A549 treated with RU486 at 1 μM for 4 hours (cell line): ENCODE results near the gene OR5AR1. TPM values are rescaled to one million over a fixed set of nuclear protein-coding genes. Genes with fewer than 3 reads are reported as not detected.

Source experiments
- total RNA-seq: library from RNA; stranded (reverse); fragments of 200-300 nt; extraction: Qiagen RNA extraction; gene quantifications from 5 replicates; pipeline ENCODE4 v1.2.3, GENCODE V29; 2022; ENCODE audit warnings: low read depth

The OR5AR1 gene
- total RNA-seq, result not detected in 5 replicates

GRCh38 chr11:56663386-56663785 is at the start of gene OR5AR1:
OR5AR1 (plus strand) TSS chr11:56663686; CDS start chr11:56663686, 0 bp downstream.

GRCh38 chr11:56642339-56642738 is 21.1 kb upstream of the OR5AR1 start, which contains the start of gene OR5AP2:
OR5AP2 (minus strand) TSS chr11:56642439; CDS start chr11:56642439, 0 bp downstream.

GRCh38 chr11:56698795-56699194 is 35.3 kb downstream of the OR5AR1 start, which contains the start of gene OR9G1:
OR9G1 (plus strand) TSS chr11:56699095; CDS start chr11:56700388, 1,293 bp downstream.

Other genes with a start within 250 kb of the OR5AR1 start
- not detected in 5 replicates for gene OR5M3, start 190.3 kb upstream of the OR5AR1 start, total RNA-seq
- not detected in 5 replicates for gene OR5M8, start 172.3 kb upstream of the OR5AR1 start, total RNA-seq
- not detected in 5 replicates for gene OR5M11, start 120.4 kb upstream of the OR5AR1 start, total RNA-seq
- gene OR5M10, start 86.0 kb upstream of the OR5AR1 start, total RNA-seq, result not detected in 5 replicates
- gene OR5M1, start 48.8 kb upstream of the OR5AR1 start, total RNA-seq, result not detected in 5 replicates
- not detected in 5 replicates for gene OR5AP2, start 21.2 kb upstream of the OR5AR1 start, total RNA-seq
- gene OR9G1, start 35.4 kb downstream of the OR5AR1 start, total RNA-seq, result not detected in 5 replicates
- not detected in 5 replicates for gene OR9G4, start 85.0 kb downstream of the OR5AR1 start, total RNA-seq